ENCODE measurements around the gene LOXL1.
"Not testable (repeated sequence)": the region's sequence is repeated elsewhere in the genome, so short reads cannot be mapped to it uniquely, and the experiment has no call there.

The LOXL1 gene

GRCh38 chr15:73922186-73923151 is 3.8 kb upstream of the LOXL1 start:
- FAIRE-seq = no peak

GRCh38 chr15:73923156-73923487 is 3.1 kb upstream of the LOXL1 start:
- FAIRE-seq = no peak

- FAIRE-seq = no peak
Observed at GRCh38 chr15:73923488-73924164, 2.6 kb upstream of the LOXL1 start.

- no peak for FAIRE-seq
Observed at GRCh38 chr15:73924171-73924921, 1.9 kb upstream of the LOXL1 start.

- no peak for FAIRE-seq
Observed at GRCh38 chr15:73925848-73926218, 429 bp upstream of the LOXL1 start.

- no peak for FAIRE-seq
Observed at GRCh38 chr15:73927003-73927475, 777 bp downstream of the LOXL1 start.

- FAIRE-seq = no peak
Observed at GRCh38 chr15:73927476-73928240, 1.4 kb downstream of the LOXL1 start.

- no peak for FAIRE-seq
Observed at GRCh38 chr15:73928241-73928579, 1.9 kb downstream of the LOXL1 start.

GRCh38 chr15:73928971-73929627 is 2.8 kb downstream of the LOXL1 start:
- no peak for FAIRE-seq

GRCh38 chr15:73930371-73930770 is 4.1 kb downstream of the LOXL1 start:
- no peak for FAIRE-seq

- FAIRE-seq = no peak
Observed at GRCh38 chr15:73930790-73931281, 4.6 kb downstream of the LOXL1 start.

- no peak for FAIRE-seq
Observed at GRCh38 chr15:73931441-73931840, 5.2 kb downstream of the LOXL1 start.

GRCh38 chr15:73932381-73933191 is 6.3 kb downstream of the LOXL1 start:
- no peak for FAIRE-seq

- FAIRE-seq = no peak
Observed at GRCh38 chr15:73934281-73934680, 8.0 kb downstream of the LOXL1 start.

GRCh38 chr15:73935547-73935946 is 9.3 kb downstream of the LOXL1 start:
- FAIRE-seq = no peak

- FAIRE-seq = no peak
Observed at GRCh38 chr15:73936181-73936580, 9.9 kb downstream of the LOXL1 start.

- FAIRE-seq = no peak
Observed at GRCh38 chr15:73936588-73937290, 10.5 kb downstream of the LOXL1 start.

- FAIRE-seq = no peak
Observed at GRCh38 chr15:73937296-73937695, 11.0 kb downstream of the LOXL1 start.

GRCh38 chr15:73937726-73938125 is 11.5 kb downstream of the LOXL1 start:
- FAIRE-seq = no peak

GRCh38 chr15:73938516-73938915 is 12.3 kb downstream of the LOXL1 start:
- not testable (repeated sequence) for FAIRE-seq

All from endometrium (tissue), 2 donors.